Kidney tubule cell (primary cell): ENCODE results near the gene DNAJC18.
"Not testable (repeated sequence)": the region's sequence is repeated elsewhere in the genome, so short reads cannot be mapped to it uniquely, and the experiment has no call there.

Experiments
- DNase-seq: peaks from one replicate; pipeline ENCODE4 v3.0.0-alpha.2; 2018; ENCODE audit warnings: low spot score

Gene DNAJC18

DNA sequence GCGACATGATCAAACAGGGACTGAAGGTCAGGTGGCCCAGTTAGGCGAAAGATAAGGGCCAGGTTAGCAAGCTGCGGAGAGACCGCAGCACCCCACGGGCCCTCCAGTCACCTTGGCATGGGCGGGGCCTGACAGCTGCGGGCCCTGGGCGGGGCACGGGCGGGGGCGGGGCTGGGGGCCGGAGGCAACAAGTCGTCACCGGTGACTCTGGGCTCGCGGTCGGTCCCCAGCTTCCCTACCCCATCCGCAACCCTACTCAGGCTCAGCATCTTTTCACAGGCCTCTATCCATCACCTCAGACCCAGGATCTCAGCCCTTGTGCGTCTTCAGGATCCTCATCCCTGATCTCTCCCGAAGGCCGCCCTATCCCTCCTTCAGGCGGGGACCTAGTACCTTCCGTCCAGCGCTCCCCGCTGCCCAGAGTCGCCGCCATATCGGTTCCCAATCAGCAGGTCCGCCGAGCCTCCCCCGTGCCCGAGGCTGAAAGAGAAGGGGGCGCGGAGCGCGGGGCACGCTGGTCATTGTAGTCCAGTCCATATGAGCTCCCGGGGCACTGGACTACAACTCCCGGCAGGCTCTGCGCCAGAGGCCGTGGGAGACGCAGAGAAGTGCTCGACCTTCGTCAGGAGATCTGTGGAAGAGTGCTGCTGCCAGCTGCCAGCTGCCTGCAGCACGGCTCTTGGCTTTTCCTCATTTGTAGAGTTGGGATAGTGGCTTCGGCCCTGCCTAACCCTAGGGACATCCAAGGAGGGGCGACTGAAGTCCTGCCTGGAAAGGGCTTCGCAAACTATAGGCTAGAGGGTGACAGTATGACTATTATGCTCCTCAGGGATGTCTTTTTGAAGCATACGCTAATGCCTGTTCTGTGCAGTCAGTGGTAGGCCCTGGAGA, at the start of gene DNAJC18:
Gene DNAJC18 (minus strand): TSS at position 513 of the 891 bp plus-strand sequence. CDS start 80 bp downstream, at position 433.
- DNase-seq = peak; percentile 83

DNA sequence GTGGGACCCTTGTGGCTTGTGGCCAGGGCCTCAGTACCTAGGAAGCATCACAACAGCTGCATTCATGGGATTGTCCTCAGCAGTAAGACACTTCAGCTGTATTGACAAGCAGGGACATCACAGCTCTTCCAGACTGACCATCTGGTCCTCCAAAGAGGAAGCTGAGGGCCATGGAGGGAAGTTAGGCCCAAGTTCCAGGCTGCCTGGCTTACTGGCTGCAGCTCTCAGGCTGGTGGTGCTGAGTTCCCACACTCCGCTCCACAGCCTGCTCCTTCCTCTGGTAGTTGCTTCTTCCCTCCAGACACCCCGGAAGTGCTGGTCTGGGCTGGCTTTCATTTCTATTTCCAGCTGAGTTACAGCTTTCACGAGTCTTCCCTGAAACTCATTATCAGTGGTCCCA, 48.9 kb upstream of the DNAJC18 start:
- no peak for DNase-seq

DNA sequence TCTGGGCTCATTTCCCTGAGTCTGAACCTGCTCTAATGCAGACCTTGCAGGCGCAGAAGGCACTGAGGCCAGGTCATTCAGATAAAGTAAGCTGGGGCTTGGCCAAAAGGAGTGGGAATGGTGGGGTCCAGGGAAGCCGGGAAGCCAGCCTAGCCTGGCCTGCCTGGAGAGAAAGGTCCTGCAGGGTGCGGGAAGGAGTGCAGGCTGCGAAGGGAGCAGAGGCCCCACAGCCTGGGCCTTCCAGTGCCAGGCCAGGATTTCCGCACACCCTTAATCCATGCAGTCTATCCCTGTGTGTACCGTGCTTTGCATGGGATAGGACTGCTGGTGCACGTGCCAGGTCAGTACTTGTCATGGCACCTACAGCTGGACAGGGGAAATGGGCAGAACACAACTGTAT, 46.9 kb upstream of the DNAJC18 start:
- no peak for DNase-seq

DNA sequence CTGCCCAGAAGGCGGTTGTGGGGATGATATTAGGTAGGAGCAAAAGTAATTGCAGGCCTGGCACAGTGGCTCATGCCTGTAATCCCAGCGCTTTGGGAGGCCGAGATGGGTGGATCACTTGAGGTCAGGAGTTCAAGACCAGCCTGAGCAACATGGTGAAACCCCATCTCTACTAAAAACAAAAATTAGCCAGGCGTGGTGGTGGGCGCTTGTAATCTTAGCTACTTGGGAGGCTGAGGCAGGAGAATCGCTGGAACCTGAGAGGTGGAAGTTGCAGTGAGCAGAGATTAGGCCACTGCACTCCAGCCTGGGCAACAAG, 43.5 kb upstream of the DNAJC18 start:
- DNase-seq = not testable (repeated sequence)

DNA sequence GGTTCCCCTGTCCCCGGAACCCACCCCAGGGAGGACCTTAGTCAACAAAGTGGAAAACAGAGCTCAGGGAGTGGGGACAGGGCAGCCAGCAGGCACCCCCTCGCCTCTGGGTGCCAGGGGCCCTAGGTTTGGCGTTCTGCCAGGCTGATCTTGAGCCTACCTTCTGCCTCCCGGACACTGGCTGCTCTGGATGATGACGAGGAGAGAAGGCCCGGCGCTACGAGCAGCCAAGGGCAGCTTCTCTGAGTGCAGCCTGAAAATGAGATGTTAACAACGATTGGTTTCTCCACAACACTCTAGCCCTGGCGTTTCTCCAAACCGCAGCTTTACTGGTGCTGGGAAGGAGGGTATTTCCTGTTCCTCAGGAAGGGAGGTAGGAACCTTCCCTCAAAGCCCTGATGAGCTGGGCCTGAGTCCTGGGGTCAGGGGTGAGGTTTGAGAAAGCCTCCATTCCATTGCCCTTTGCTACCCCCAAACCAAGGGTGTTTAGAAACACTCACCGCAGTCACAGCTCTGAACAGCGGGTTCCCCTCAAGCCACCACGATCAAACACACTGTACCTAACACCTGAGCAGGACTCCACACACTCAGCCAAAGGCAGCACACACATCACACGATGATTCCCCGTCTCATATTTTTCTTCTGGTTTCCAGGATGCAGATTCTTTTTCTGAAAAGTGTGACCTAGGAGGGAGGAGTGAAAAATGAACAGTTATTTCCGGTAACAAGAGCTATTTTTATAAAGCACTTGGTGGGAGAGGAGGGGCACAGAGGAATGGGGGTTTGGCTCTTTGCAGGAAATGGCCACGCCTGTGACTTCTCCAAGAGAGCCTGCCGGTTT, 42.9 kb upstream of the DNAJC18 start, which contains the start of gene STING1:
Gene STING1 (minus strand): TSS at position 709 of the 840 bp plus-strand sequence. CDS start 1,054 bp downstream, outside the sequence.
- peak; percentile 94 for DNase-seq

DNA sequence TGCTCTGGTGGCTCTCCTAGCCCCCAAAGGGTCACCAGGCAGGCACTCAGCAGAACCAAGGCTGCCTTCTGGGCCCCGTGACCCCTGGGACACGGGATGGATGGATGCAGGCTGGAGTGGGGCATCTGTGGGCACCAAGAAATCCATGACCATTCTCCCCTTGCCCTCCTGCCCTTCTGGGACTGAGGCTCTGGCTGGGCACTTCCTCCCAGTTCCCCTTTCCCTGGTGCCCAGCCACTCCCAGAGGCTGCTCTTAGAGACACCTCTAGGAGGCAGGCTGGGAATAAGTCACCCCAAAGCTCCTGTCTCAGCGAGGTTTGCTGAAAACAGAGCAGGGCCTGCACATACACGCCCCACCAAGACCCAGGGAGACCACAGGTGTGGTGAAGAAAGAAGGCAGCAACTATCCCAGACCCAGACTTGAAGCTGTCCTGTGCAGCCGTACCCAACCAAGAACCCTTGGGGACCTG, 42.3 kb upstream of the DNAJC18 start:
- DNase-seq = peak; percentile 21

DNA sequence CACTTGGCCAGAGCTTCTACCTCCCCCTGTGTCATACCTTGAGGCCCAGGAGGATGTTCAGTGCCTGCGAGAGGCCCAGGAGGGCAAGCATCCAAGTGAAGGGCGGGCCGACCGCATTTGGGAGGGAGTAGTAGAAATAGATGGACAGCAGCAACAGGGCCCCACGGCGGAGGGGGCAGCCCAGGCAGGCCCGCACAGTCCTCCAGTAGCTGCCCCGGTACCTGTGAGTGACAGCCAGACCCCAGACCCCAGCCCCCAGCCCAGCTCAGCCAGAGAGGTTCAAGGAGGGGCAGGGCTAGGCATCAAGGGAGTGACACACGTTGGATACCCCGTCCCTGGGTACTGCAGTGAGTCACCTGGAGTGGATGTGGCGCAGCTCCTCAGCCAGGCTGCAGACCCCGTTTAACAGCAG, 41.8 kb upstream of the DNAJC18 start:
- no peak for DNase-seq

DNA sequence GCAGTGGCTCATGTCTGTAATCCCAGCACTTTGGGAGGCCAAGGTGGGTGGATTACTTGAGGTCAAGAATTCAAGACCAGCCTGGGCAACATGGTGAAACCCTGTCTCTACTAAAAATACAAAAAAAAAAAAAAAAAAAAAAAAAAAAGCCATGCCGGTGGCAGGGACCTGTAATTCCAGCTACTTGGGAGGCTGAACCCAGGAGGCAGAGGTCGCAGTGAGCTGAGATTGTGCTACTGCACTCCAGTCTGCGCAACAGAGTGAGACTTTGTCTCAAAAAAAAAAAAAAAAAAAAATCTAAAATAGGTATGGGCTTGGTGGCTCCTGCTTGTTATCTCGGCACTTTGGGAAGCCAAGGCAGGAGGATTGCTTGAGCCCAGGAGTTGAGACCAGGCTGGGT, 40.4 kb upstream of the DNAJC18 start:
- DNase-seq = not testable (repeated sequence)

DNA sequence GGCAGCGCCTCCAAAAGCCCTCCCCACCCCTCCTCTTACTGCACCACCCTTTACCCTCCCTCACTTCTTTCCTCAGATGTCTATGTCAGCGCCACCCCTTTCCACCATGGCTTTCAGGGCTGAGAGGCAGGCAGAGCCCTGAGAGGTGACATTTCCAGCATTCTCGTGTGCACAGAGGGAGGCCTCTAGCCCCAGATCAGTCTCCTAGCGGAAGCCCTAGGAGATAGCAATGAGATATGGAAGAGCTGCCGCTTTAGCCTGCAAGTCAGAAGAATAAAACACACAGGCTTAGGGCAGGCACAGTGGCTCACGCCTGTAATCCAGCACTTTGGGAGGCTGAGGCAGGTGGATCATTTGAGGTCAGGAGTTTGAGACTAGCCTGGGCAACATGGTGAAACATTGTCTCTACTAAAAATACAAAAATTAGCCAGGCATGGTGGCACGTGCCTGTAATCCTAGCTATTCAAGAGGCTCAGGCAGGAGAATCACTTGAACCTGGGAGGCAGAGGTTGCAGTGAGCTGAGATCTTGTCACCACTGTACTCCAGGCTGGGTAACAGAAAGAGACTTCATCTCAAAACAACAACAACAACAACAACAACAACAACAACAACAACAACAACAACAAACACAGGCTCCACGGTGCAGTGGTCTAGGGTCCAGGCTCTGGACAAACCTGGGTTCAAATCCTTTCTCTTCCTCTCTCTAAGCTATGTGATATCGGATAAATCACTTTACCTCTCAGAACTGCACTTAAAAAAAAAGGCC, 39.5 kb upstream of the DNAJC18 start:
- DNase-seq = not testable (repeated sequence)

DNA sequence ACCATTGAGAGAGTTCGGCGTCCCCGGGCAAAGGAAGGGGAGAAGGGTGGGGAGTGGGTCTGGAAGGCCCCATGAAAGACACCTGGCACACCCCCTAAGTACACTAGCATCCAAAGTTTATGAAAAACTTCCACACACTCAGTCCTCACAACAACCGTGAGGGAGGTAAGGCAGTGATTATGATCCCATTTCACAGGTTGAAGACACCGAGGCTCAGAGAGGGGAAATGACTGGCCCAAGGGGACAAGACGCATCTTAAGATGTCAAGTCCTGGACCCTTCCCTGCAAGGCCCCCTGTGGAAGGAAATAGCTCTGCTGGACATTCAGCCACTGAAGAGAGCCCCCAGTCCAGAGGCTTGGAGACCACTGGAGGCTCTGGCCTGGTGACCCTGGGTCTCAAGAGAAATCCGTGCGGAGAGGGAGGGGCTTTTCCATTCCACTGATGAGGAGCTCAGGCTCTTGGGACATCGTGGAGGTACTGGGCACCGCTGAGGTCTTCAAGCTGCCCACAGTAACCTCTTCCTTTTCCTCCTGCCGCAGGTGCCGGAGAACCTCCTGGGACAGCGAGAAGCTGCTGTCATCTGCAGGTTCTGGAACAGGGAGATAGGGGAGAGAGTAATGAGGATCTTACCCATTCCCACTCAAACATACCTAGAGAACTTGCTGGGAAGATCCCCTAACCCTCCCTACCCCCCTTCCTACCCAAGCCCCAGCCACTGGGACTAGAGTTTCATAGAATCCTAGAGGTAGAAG, 36.7 kb upstream of the DNAJC18 start:
- DNase-seq = no peak

DNA sequence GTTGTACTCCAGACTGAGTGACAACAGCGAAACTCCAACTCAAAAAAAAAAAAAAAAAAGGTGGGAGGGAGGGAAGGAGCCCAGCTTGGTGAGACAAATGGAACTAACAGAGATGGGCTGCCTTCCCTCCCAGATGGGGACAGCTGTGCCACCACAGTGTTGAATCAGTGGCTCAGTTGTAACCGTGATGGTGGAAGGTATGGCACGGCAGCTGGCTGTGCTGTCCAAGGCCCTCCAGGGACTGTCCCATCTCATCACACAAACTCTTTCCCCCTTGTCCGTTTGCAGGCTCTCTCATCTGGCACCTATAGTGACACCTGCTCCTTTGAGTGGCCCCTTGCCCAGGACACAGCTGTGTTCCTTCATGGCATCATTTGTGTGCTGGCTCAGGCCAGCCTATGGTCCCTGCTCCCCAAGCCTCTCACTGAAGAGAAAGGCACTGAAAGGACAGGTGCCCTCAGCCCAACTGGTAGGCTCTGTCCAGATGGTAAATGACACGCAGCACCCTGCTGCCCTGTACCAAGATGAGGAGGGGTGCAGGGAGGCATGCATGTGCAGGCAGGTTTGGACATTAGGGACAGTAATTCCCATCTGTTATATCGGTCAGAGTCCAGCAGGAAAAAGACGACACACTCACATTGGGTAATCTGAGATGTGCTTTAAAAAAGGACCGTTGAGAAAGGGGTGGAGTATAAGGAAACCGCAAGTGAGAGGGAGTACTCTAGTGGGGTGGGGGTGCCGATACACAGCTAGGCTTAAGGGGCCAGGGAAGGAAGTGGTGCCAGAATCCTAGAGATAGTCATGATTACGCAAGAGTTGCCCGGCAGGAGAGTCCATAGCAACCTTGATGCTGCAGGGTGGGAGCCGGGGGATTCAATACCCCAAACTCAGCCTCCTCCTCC, 35.8 kb upstream of the DNAJC18 start:
- no peak for DNase-seq

DNA sequence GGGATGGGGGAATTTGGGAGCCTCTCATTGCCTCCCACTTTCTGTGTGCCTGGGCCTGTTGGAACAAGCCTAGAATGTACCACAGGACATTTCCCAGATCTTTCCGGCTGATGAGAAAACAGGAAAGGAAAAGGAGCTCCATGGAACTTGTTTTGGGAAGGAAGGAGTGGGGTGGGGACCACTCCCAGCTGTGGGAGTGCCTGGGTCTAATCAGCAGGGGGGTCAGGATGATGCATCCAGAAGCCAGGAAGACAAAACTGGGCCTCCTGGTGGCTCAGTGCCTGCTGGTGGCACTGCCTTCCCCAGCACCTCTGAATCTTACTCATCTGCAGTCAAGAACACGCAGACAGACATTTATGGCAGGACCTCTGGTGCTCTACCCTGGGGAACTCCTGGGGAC, 34.2 kb upstream of the DNAJC18 start:
- no peak for DNase-seq

DNA sequence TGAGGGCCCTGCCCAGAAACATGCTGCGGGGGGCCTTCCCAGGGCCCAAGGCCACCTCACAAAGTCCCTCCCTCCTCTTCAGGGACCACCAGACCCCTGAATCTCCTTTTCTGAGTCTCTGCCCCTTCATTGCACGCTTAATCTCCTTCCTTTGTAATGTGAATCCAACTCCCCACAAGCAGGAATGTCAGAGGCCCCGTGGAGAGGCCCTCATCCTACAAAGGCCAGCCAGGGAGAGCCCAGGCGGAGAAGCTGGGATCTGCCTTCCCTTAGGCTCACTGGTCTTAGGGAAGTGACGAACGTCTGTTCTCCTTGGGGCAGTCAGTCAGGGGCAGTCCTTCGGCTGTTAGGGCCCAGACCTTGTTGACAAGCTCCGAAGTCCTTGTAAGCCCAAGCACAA, 33.8 kb upstream of the DNAJC18 start:
- no peak for DNase-seq

DNA sequence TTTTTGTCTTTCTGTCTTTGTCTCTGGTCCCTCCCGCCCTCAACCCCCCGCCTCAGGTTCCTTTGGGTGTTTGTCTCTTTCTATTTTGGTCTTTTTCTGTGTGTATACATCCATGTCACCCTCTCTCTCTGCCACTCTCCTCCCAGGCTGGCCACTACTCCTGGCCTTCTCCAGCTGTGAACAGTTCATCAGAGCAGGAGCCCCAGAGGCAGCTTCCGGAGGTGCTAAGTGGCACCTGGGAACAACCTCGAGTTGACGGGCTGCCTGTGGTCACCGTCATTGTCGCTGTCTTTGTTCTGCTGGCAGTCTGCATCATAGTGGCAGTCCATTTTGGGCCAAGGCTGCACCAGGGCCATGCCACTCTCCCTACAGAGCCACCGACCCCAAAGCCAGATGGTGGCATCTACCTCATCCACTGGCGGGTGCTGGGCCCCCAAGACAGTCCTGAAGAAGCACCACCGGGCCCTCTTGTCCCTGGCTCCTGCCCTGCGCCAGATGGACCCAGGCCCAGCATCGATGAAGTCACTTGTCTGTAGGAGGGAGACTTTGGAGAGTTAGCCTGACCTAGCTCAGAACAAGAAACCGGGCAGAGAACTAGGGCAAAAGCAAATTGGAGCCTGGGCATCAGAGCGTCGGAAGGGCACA, 33.2 kb upstream of the DNAJC18 start:
- DNase-seq = no peak

DNA sequence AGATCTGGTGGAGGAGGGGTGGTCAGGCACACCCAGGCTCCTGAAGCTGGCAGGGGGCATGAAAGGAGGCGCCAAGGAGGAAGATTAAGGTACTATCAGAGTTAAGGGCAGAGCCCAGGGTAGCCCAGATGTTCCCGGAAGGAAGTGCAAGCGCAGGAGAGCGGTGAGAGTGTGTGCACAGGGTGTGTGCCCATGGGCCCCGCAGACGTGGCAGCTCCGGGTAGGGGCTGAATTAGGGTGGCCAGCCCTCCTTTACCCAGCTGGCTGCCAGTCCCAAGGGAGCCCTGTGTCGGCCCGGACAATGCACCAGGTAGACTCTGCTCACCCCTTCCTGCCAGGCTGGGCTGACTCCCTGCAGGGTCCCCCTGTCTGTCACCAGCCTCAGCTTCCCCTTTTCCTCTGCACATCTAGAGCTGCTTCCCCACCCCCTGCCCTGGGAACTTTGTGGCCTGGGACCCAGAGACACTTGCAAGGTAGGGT, 31.5 kb upstream of the DNAJC18 start, which contains the start of gene SMIM33:
Gene SMIM33 (plus strand): TSS at position 184 of the 480 bp plus-strand sequence. CDS start 118 bp downstream, at position 302.
- no peak for DNase-seq

DNA sequence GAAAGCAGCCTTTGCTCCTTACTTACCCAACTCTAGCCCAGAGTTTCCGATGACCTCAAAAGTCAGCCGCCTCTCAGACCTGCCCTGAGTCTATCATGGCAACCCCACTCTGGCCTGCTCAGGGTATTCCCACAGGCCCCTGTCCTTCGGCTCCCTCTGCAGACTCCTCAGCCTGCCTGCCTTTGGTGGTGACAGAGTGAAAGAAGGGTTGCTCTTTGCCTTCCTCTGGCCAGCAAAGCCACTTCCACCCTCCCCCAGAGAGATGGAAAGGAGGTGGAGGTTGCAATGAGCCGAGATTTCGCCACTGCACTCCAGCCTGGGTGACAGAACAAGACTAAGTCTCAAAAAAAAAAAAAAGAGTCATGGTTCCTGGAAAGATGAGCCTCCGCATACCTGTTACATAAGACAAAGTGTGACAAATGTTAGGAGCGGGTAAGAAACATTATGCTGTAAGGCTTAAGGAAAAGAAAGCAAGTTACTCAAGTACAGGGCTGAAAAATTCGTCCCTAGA, 29.2 kb upstream of the DNAJC18 start:
- no peak for DNase-seq

DNA sequence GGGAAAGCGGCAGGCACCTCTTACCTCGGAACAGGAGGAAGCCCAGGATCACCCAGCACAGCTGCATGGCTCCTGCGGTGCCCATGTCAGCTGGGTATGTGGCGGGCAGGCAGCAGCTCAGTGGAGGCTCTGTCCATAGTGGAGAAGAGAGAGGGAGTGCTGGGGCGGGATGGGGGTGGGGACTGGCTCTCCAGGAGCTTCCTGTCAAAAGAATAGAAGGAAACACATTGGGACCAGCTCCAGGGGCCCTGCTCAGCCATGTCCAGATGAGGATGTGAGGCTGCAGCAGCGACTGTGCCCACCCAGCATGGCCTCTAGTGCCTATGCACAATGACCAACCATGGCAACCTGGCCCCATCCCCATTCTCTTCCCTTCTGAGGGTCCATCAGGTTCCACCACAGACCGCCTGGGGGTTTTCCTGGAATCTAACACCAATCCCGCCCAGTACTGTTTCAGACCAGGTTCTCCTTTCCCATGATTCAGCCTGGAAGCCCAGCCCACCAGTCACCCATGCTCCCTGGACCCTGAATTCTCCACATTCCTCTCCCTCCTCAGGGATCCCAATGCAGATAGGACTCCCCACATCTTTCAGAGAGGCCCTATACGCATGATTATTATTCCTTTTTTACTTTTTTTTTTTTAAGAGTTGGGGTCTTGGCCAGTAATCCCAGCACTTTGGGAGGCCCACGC, 23.4 kb upstream of the DNAJC18 start, which contains the start of gene ECSCR:
Gene ECSCR (minus strand): TSS at position 158 of the 691 bp plus-strand sequence. CDS start 73 bp downstream, at position 85.
- DNase-seq = no peak

DNA sequence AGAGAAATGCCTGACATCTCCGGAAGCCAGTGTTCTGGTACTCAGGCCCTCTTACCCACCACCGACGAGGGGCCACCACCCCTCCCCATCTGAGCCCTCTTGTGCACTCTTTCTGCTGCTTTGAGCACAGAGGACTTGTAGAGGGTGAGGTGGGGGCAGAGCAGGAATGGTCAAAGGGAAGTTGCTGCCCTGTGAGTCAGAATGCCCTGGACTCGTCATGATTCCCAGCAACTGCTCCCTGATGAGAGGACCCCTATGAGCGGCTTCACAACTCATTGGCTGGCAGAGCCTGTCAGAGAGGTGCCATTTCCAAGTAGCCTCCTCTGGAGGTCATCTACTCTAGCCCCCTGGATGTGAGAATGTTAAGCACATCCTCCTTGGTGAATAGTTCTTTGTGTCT, 22.4 kb upstream of the DNAJC18 start:
- DNase-seq = peak; percentile 56
